HG02623 (cell line): Measurements from ENCODE around the gene SEC14L1.
"Not testable (repeated sequence)": the region's sequence is repeated elsewhere in the genome, so short reads cannot be mapped to it uniquely, and the experiment has no call there.

Source experiments
- ATAC-seq: cut with Tn5 transposase; IDR thresholded peaks from one replicate; pipeline ENCODE4 v1.9.1; 2021; ENCODE audit warnings: moderate library complexity; ENCODE audit not compliant: unreplicated experiment

Gene SEC14L1

GRCh38 chr17:77140878-77141767, at the start of gene SEC14L1:
Gene SEC14L1, plus strand, starts transcription at chr17:77140969. Its CDS starts 2,628 bp downstream, at chr17:77143597.
- peak; percentile 33 for ATAC-seq

GRCh38 chr17:77092025-77092424, 48.7 kb upstream of the SEC14L1 start:
- no peak for ATAC-seq

DNA sequence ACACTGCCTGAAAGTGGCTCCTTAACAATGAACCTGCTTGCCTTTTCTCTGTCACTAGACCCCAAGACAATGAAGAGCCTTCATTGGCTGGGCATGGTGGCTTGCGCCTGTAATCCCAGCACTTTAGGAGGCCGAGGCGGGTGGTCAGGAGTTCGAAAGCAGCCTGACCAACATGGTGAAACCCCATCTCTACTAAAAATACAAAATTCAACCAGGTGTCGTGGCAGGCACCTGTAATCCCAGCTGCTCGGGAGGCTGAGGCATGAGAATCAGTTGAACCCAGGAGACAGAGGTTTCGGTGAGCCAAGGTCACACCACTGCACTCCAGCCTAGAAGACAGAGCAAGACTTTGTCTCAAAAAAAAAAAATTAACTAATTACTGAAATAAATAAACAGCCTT, 45.3 kb upstream of the SEC14L1 start:
- ATAC-seq, result no peak

DNA sequence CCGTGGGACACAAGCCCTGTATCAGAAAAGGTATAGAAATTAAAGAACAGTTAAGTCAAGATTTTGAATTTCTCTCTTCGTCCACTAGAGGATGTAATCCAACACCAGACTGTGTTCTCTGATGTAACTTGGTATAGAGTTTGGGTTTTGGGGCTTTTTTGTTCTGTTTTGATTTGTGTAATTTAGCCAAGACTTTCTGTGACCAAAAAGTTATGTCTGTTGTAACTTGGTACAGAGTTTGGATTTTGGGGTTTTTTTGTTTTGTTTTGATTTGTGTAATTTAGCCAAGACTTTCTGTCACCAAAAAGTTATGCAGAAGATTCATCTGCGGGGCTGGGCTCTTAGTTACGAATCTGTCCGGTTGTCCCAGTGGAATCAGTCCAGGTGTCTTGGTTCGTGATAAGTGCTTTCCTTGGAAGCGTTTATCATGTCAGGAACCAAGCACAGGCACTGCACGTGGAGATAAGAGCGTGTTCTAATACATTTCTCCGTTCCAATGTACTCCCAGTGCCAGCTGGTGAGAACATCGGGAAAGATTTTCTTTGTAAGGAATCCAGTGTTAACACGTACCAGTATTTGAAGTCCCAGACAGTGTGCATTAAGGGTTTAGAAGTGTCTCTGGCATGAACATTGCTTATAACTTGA, 44.1 kb upstream of the SEC14L1 start:
- ATAC-seq, result no peak

GRCh38 chr17:77097631-77098180, 43.1 kb upstream of the SEC14L1 start:
- ATAC-seq, result no peak

- no peak for ATAC-seq
Measured at GRCh38 chr17:77098884-77099545, 41.8 kb upstream of the SEC14L1 start.

DNA sequence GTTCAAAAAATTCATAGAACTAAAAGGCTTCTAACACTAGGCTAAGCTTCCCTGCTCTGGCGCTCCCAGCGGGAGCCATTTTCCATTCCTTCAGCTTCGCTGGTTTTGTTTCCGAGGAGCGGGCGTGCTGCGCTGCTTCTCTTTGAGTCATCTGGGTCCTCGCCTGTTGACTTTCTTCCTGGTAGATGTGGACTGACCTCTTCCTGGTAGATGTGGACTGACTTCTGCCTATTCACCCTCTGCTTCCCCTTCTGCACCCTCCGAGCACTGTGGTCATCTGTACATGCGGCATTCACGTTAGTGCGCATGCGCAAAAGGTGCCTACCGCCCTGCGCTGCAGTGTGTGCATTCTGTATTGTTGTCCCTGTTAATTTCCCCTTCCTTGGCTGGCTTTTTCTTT, 40.8 kb upstream of the SEC14L1 start:
- no peak for ATAC-seq

DNA sequence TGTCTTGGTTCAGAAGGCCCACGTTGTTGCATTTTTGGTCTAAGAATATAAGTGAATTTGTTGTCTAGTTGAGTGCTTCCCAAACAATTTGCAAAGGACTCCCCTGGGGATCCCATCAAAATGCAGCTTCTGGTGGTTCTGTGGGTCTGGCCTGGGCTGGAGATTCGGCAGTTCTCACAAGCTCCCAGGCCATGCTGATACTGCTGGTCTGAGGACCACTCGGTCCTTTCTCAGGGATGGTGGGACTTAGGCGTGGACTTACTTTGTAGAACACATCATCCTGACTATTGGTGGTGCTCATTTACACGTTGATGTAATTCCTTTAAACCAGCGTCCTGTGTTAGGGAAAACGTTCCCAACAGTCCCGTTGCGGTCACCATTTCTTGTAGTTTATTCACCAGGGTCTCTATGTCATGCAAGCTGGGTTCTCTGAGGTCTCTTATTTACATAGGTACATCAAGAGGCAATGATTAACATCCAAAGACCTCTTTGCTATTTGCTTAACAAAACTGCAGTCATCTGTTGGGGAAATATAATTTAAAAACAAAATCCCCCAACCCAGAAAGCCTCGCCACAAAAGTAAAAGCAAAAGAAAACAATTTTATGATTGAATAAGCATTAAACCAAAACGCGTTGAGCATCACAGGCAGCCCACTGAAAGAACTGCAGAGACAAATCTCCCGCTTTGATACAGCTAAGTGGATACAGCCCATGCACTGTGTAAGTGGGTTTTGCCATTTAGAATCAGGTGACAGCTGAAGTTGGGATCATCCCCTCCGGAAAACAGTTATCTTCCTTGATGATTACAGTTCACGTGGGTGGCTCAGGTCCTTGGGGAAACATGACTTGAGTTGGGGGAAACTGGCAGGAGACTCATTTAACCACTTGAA, 39.0 kb upstream of the SEC14L1 start:
- no peak for ATAC-seq

DNA sequence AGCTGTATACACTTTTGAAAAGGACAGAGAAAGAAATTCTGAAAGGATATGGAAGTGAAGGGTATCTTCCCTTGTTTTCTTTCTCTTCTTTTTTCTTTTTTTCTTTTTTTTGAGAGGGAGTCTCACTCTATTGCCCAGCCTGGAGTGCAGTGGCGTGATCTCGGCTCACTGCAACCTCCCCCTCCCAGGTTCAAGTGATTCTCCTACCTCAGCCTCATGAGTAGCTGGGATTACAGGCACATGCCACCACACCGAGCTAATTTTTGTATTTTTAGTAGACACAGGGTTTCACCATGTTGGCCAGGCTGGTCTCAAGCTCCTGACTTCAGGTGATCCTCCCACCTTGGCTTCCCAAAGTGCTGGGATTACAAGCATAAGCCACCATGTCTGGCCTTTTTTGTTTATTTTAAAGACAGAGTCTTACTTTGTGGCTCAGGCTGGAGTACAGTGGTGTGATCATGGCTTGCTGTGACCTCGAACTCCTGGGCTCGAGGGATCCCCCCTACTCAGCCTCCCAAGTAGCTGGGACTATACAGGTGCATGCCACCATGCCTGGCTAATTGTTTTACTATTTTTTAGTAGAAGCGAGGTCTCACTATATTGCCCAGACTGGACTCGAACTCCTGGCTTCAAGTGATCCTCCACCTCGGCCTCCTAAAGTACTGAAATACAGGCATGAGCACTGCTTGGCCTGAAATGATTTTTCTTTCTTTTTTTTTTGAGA, 38.2 kb upstream of the SEC14L1 start:
- not testable (repeated sequence) for ATAC-seq

DNA sequence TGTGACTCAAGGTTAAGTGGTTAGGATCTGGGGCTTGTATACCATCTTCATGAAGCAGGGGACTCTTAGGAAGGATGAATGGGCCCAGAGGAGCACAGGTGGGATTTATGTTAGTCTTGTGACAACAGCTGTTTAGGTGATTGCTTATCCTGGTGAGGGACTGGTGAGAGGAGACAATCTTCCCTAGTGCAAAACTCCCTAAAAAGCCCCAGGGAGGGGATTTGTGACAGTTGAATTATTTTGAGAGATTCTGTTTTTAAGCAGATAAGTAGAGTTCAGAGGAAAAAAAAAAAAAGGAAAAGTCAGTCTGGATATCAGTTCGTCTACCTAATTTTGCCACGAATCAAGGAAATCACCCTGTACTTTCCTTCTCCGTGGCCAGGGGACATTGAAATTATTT, 35.1 kb upstream of the SEC14L1 start:
- no peak for ATAC-seq

DNA sequence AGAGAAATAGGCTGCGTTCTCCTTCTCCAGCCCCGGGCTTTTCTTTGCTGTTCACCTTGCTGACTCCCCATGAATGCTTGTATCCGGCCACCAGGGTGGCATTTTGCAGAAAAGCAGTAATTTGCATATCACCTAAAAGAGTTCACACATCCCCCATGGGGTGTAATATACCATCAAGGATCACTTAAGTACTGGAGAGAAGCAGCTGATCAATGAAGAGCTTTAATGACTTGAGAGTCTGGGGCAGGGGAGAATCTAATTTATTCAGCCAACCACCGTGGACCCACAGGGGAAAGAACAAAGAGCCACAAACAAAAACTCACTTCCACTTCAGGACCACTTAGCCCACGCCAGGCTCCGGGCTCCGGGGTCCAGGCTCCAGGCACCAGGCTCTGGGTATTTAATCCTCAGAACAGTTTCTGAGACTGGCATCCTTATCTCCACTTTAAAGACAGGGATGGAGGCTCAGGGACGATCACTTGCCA, 33.9 kb upstream of the SEC14L1 start:
- no peak for ATAC-seq

GRCh38 chr17:77107506-77108433, 33.0 kb upstream of the SEC14L1 start:
- ATAC-seq, result peak; percentile 63

- no peak for ATAC-seq
Measured at GRCh38 chr17:77109159-77109759, 31.5 kb upstream of the SEC14L1 start.

- ATAC-seq, result no peak
Measured at GRCh38 chr17:77109764-77110359, 30.9 kb upstream of the SEC14L1 start.

GRCh38 chr17:77111165-77111933, 29.4 kb upstream of the SEC14L1 start:
- ATAC-seq, result not testable (repeated sequence)

DNA sequence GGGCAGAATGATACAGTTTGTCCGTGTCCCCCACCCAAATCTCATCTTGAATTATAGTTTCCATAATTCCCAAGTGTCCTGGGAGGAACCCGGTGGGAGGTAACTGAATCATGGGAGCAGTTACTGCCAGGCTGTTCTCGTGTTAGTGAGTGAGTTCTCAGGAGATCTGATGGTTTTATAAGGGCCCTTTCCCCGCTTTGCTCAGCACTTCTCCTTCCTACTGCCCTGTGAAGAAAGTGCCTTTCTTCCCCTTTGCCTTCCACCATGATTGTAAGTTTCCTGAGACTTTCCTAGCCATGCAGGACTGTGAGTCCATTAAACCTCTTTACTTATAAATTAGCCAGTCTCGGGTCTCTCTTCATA, 28.9 kb upstream of the SEC14L1 start:
- no peak for ATAC-seq

GRCh38 chr17:77115510-77115909, 25.3 kb upstream of the SEC14L1 start:
- no peak for ATAC-seq
